ENCODE results near the gene UBN1. TPM values are rescaled to one million over a fixed set of nuclear protein-coding genes. Genes with fewer than 3 reads are reported as not detected.

UBN1 gene
- total and polyA plus RNA-seq, 9 donors: 9.9 to 24.6 (median 19.3) TPM

GRCh38 chr16:4859190-4859899 lies 12.1 kb downstream of the UBN1 start:
- Histone ChIP-seq H3K27me3 (ENCODE audit: control insufficient read depth, insufficient read depth, low read length) (no peaks in the 10 kb centered on the region), H3K27ac (ENCODE audit: low read length) (no peak overlapping the region), H3K4me1 (ENCODE audit: control insufficient read depth, insufficient read depth, low read length) (no peaks in the 10 kb centered on the region), H3K9me3 (replicated peaks; ENCODE audit: control insufficient read depth, low read depth, low read length) (no peaks in the 10 kb centered on the region), H3K36me3 (ENCODE audit: control insufficient read depth, insufficient read depth, low read length) (peaks cover 66% of the 10 kb centered on the region), H3K4me3 (ENCODE audit: low read length) (no peak overlapping the region)
- DNase-seq: no peak
- 87% methylated on average over 16 of the region's 17 CpGs for WGBS (ENCODE audit: insufficient coverage)

GRCh38 chr16:4859900-4860255 lies 12.6 kb downstream of the UBN1 start:
- no peak for DNase-seq
- Histone ChIP-seq H3K27ac (ENCODE audit: low read length) (no peak overlapping the region), H3K36me3 (ENCODE audit: control insufficient read depth, insufficient read depth, low read length) (peaks cover 68% of the 10 kb centered on the region), H3K4me1 (ENCODE audit: control insufficient read depth, insufficient read depth, low read length) (no peaks in the 10 kb centered on the region), H3K4me3 (ENCODE audit: low read length) (no peak overlapping the region), H3K27me3 (ENCODE audit: control insufficient read depth, insufficient read depth, low read length) (no peaks in the 10 kb centered on the region), H3K9me3 (replicated peaks; ENCODE audit: control insufficient read depth, low read depth, low read length) (no peaks in the 10 kb centered on the region)
- 84% methylated on average over 8 of the region's 10 CpGs for WGBS (ENCODE audit: insufficient coverage)

- Histone ChIP-seq H3K36me3 (ENCODE audit: control insufficient read depth, insufficient read depth, low read length) (peaks cover 58% of the 10 kb centered on the region), H3K4me1 (ENCODE audit: control insufficient read depth, insufficient read depth, low read length) (no peaks in the 10 kb centered on the region), H3K27me3 (ENCODE audit: control insufficient read depth, insufficient read depth, low read length) (no peaks in the 10 kb centered on the region), H3K27ac (ENCODE audit: low read length) (no peak overlapping the region), H3K4me3 (ENCODE audit: low read length) (no peak overlapping the region), H3K9me3 (replicated peaks; ENCODE audit: control insufficient read depth, low read depth, low read length) (no peaks in the 10 kb centered on the region)
- WGBS (ENCODE audit: insufficient coverage): 98% methylated on average over 9 of the region's 14 CpGs
- DNase-seq: no peak
Observed at GRCh38 chr16:4860727-4861342, 13.6 kb downstream of the UBN1 start.

- Histone ChIP-seq H3K36me3 (ENCODE audit: control insufficient read depth, insufficient read depth, low read length) (peaks cover 52% of the 10 kb centered on the region), H3K27me3 (ENCODE audit: control insufficient read depth, insufficient read depth, low read length) (no peaks in the 10 kb centered on the region), H3K4me3 (ENCODE audit: low read length) (no peak overlapping the region), H3K9me3 (replicated peaks; ENCODE audit: control insufficient read depth, low read depth, low read length) (no peaks in the 10 kb centered on the region), H3K27ac (ENCODE audit: low read length) (no peak overlapping the region), H3K4me1 (ENCODE audit: control insufficient read depth, insufficient read depth, low read length) (no peaks in the 10 kb centered on the region)
- WGBS (ENCODE audit: insufficient coverage): 90% methylated on average over 3 of the region's 5 CpGs
- no peak for DNase-seq
Observed at GRCh38 chr16:4862639-4863038, 15.4 kb downstream of the UBN1 start.

GRCh38 chr16:4864728-4865127 lies 17.4 kb downstream of the UBN1 start:
- no peak for DNase-seq
- Histone ChIP-seq H3K27me3 (ENCODE audit: control insufficient read depth, insufficient read depth, low read length) (no peaks in the 10 kb centered on the region), H3K27ac (ENCODE audit: low read length) (no peak overlapping the region), H3K9me3 (replicated peaks; ENCODE audit: control insufficient read depth, low read depth, low read length) (no peaks in the 10 kb centered on the region), H3K4me1 (ENCODE audit: control insufficient read depth, insufficient read depth, low read length) (no peaks in the 10 kb centered on the region), H3K4me3 (ENCODE audit: low read length) (no peak overlapping the region), H3K36me3 (ENCODE audit: control insufficient read depth, insufficient read depth, low read length) (peaks cover 46% of the 10 kb centered on the region)
- WGBS (ENCODE audit: insufficient coverage): no CpG with 5 or more reads among the region's 3 CpGs

GRCh38 chr16:4865231-4865860 lies 18.1 kb downstream of the UBN1 start:
- Histone ChIP-seq H3K9me3 (replicated peaks; ENCODE audit: control insufficient read depth, low read depth, low read length) (no peaks in the 10 kb centered on the region), H3K27me3 (ENCODE audit: control insufficient read depth, insufficient read depth, low read length) (no peaks in the 10 kb centered on the region), H3K36me3 (ENCODE audit: control insufficient read depth, insufficient read depth, low read length) (peaks cover 46% of the 10 kb centered on the region), H3K27ac (ENCODE audit: low read length) (no peak overlapping the region), H3K4me1 (ENCODE audit: control insufficient read depth, insufficient read depth, low read length) (no peaks in the 10 kb centered on the region), H3K4me3 (ENCODE audit: low read length) (no peak overlapping the region)
- DNase-seq: no peak
- WGBS (ENCODE audit: insufficient coverage): 89% methylated on average over 10 of the region's 13 CpGs

GRCh38 chr16:4866586-4866985 lies 19.3 kb downstream of the UBN1 start:
- peaks cover 44% of the 10 kb centered on the region for H3K36me3 ChIP-seq (ENCODE audit: control insufficient read depth, insufficient read depth, low read length)
- no peaks in the 10 kb centered on the region for H3K9me3 ChIP-seq (replicated peaks; ENCODE audit: control insufficient read depth, low read depth, low read length)
- no peaks in the 10 kb centered on the region for H3K4me1 ChIP-seq (ENCODE audit: control insufficient read depth, insufficient read depth, low read length)

GRCh38 chr16:4868026-4868425 lies 20.7 kb downstream of the UBN1 start:
- no peak for DNase-seq
- no peaks in the 10 kb centered on the region for H3K27me3 ChIP-seq (ENCODE audit: control insufficient read depth, insufficient read depth, low read length)
- no peak overlapping the region for H3K27ac ChIP-seq (ENCODE audit: low read length)
- H3K36me3 ChIP-seq (ENCODE audit: control insufficient read depth, insufficient read depth, low read length): peaks cover 42% of the 10 kb centered on the region
- WGBS (ENCODE audit: insufficient coverage): no CpG with 5 or more reads among the region's 5 CpGs
- no peaks in the 10 kb centered on the region for H3K9me3 ChIP-seq (replicated peaks; ENCODE audit: control insufficient read depth, low read depth, low read length)
- H3K4me3 ChIP-seq (ENCODE audit: low read length): no peak overlapping the region
- no peaks in the 10 kb centered on the region for H3K4me1 ChIP-seq (ENCODE audit: control insufficient read depth, insufficient read depth, low read length)

More at GRCh38 chr16:4866586-4866985, 19.3 kb downstream of the UBN1 start:
- WGBS (ENCODE audit: insufficient coverage): 94% methylated on average over 12 of the region's 12 CpGs
- Histone ChIP-seq H3K27ac (ENCODE audit: low read length) (no peak overlapping the region), H3K4me3 (ENCODE audit: low read length) (no peak overlapping the region), H3K27me3 (ENCODE audit: control insufficient read depth, insufficient read depth, low read length) (no peaks in the 10 kb centered on the region)
- no peak for DNase-seq

- no peak overlapping the region for H3K4me3 ChIP-seq (ENCODE audit: low read length)
- DNase-seq: no peak
- WGBS (ENCODE audit: insufficient coverage): 91% methylated on average over 7 of the region's 7 CpGs
- no peak overlapping the region for H3K27ac ChIP-seq (ENCODE audit: low read length)
- no peaks in the 10 kb centered on the region for H3K4me1 ChIP-seq (ENCODE audit: control insufficient read depth, insufficient read depth, low read length)
- H3K27me3 ChIP-seq (ENCODE audit: control insufficient read depth, insufficient read depth, low read length): no peaks in the 10 kb centered on the region
- peaks cover 46% of the 10 kb centered on the region for H3K36me3 ChIP-seq (ENCODE audit: control insufficient read depth, insufficient read depth, low read length)
- H3K9me3 ChIP-seq (replicated peaks; ENCODE audit: control insufficient read depth, low read depth, low read length): no peaks in the 10 kb centered on the region
Observed at GRCh38 chr16:4868535-4868934, 21.3 kb downstream of the UBN1 start.

- no peaks in the 10 kb centered on the region for H3K27me3 ChIP-seq (ENCODE audit: control insufficient read depth, insufficient read depth, low read length)
- peaks cover 52% of the 10 kb centered on the region for H3K36me3 ChIP-seq (ENCODE audit: control insufficient read depth, insufficient read depth, low read length)
- no peak overlapping the region for H3K4me3 ChIP-seq (ENCODE audit: low read length)
- WGBS (ENCODE audit: insufficient coverage): 86% methylated on average over 13 of the region's 13 CpGs
- no peaks in the 10 kb centered on the region for H3K4me1 ChIP-seq (ENCODE audit: control insufficient read depth, insufficient read depth, low read length)
- H3K27ac ChIP-seq (ENCODE audit: low read length): no peak overlapping the region
- no peak for DNase-seq
- H3K9me3 ChIP-seq (replicated peaks; ENCODE audit: control insufficient read depth, low read depth, low read length): no peaks in the 10 kb centered on the region
Observed at GRCh38 chr16:4869147-4869805, 22.0 kb downstream of the UBN1 start.

Data from muscle of leg (tissue), 11 donors.